ENCODE results near the gene NLRC5.

Gene NLRC5

GRCh38 chr16:56941856-56942331 is 47.5 kb upstream of the NLRC5 start:
- TF ChIP-seq SNAI2 (CRISPR knock-in tag; IDR thresholded peaks at IDR 0.05), result no peak
- no peak for TF ChIP-seq ZNF70 (CRISPR knock-in tag; IDR thresholded peaks at IDR 0.05)
- TF ChIP-seq ESRRG (CRISPR knock-in tag; IDR thresholded peaks at IDR 0.05), result no peak
- TF ChIP-seq PATZ1 (CRISPR knock-in tag; IDR thresholded peaks at IDR 0.05; ENCODE audit: borderline replicate concordance), result no peak
- no peak for TF ChIP-seq GLIS3 (CRISPR knock-in tag; IDR thresholded peaks at IDR 0.05)
- no peak for TF ChIP-seq ZNF8 (CRISPR knock-in tag; IDR thresholded peaks at IDR 0.05)
- no peak for TF ChIP-seq CSDC2 (CRISPR knock-in tag; IDR thresholded peaks at IDR 0.05)
- no peak for TF ChIP-seq ISL1 (CRISPR knock-in tag; IDR thresholded peaks at IDR 0.05)
- TF ChIP-seq TOX (CRISPR knock-in tag; IDR thresholded peaks at IDR 0.05; ENCODE audit: borderline replicate concordance), result no peak
- no peak for TF ChIP-seq ZFP30 (CRISPR knock-in tag; IDR thresholded peaks at IDR 0.05)
- no peak for TF ChIP-seq ZC3H10 (CRISPR knock-in tag; IDR thresholded peaks at IDR 0.05)
- no peak for TF ChIP-seq CSRNP3 (CRISPR knock-in tag; IDR thresholded peaks at IDR 0.05)
- no peak for TF ChIP-seq ARNTL (CRISPR knock-in tag; IDR thresholded peaks at IDR 0.05; ENCODE audit: borderline replicate concordance, low read depth)
- TF ChIP-seq POU6F1 (CRISPR knock-in tag; IDR thresholded peaks at IDR 0.05; ENCODE audit: borderline replicate concordance, low read depth), result no peak
- ATAC-seq, result no peak

- ATAC-seq, result no peak
- TF ChIP-seq TOX (CRISPR knock-in tag; IDR thresholded peaks at IDR 0.05; ENCODE audit: borderline replicate concordance) (no peak), SNAI2 (CRISPR knock-in tag; IDR thresholded peaks at IDR 0.05) (no peak), CSRNP3 (CRISPR knock-in tag; IDR thresholded peaks at IDR 0.05) (no peak), PPARA (CRISPR knock-in tag; IDR thresholded peaks at IDR 0.05; ENCODE audit: borderline replicate concordance) (no peak), ISL1 (CRISPR knock-in tag; IDR thresholded peaks at IDR 0.05) (no peak), ZFP3 (CRISPR knock-in tag; IDR thresholded peaks at IDR 0.05) (no peak), ZNF70 (CRISPR knock-in tag; IDR thresholded peaks at IDR 0.05) (no peak), CREB5 (CRISPR knock-in tag; IDR thresholded peaks at IDR 0.05; ENCODE audit: low read depth) (no peak)
These were observed 45.5 kb upstream of the NLRC5 start for GRCh38 chr16:56943761-56944375.

GRCh38 chr16:56944954-56945839 is 44.2 kb upstream of the NLRC5 start:
- ATAC-seq, result no peak
- TF ChIP-seq ZC3H10 (CRISPR knock-in tag; IDR thresholded peaks at IDR 0.05) (no peak), BACH2 (CRISPR knock-in tag; IDR thresholded peaks at IDR 0.05; ENCODE audit: borderline replicate concordance) (no peak), ISL1 (CRISPR knock-in tag; IDR thresholded peaks at IDR 0.05) (no peak), TOX (CRISPR knock-in tag; IDR thresholded peaks at IDR 0.05; ENCODE audit: borderline replicate concordance) (no peak), ARNTL (CRISPR knock-in tag; IDR thresholded peaks at IDR 0.05; ENCODE audit: borderline replicate concordance, low read depth) (no peak), RARB (CRISPR knock-in tag; IDR thresholded peaks at IDR 0.05) (no peak), PATZ1 (CRISPR knock-in tag; IDR thresholded peaks at IDR 0.05; ENCODE audit: borderline replicate concordance) (no peak), CSRNP3 (CRISPR knock-in tag; IDR thresholded peaks at IDR 0.05) (no peak), ZFP30 (CRISPR knock-in tag; IDR thresholded peaks at IDR 0.05) (no peak), CSDC2 (CRISPR knock-in tag; IDR thresholded peaks at IDR 0.05) (no peak), OSR1 (CRISPR knock-in tag; IDR thresholded peaks at IDR 0.05) (no peak), CREB5 (CRISPR knock-in tag; IDR thresholded peaks at IDR 0.05; ENCODE audit: low read depth) (no peak), ZFP3 (CRISPR knock-in tag; IDR thresholded peaks at IDR 0.05) (no peak)

All from SK-N-SH treated with all-trans-retinoic acid at 6 μM for 48 hours (cell line).